AG04449 (cell line): ENCODE measurements around the gene DPF1.

Experiments used
- CTCF ChIA-PET: fragments of 350-600 bp; formaldehyde crosslinking; extraction: SDS; loops from one replicate; lab custom pipeline; 2021; ENCODE audit warnings: antibody characterized with exemption; lab: Yijun Ruan, JAX
- POLR2A ChIA-PET: fragments of 400-600, 350-600 bp; formaldehyde crosslinking; extraction: SDS; loops from one replicate; lab custom pipeline; 2020; ENCODE audit warnings: antibody characterized with exemption, inconsistent platforms; lab: Yijun Ruan, JAX
- DNase-seq: peaks from one replicate; pipeline ENCODE4 v3.0.0-alpha.2; 2010; ENCODE audit warnings: low read depth, low spot score
- H3K4me3 ChIP-seq: 2 replicates; pipeline ENCODE4 v1.5.1; 2011; ENCODE audit warnings: low read depth, mild to moderate bottlenecking, control low read depth, low read length
- TF ChIP-seq, protein P1 (sequence below): IDR thresholded peaks from one replicate; pipeline ENCODE4 v1.5.1; 2011; ENCODE audit warnings: mild to moderate bottlenecking, moderate library complexity, low read length, control low read depth, inconsistent platforms; ENCODE audit not compliant: insufficient read depth; ENCODE audit errors: missing control alignments

Gene DPF1

DNA sequence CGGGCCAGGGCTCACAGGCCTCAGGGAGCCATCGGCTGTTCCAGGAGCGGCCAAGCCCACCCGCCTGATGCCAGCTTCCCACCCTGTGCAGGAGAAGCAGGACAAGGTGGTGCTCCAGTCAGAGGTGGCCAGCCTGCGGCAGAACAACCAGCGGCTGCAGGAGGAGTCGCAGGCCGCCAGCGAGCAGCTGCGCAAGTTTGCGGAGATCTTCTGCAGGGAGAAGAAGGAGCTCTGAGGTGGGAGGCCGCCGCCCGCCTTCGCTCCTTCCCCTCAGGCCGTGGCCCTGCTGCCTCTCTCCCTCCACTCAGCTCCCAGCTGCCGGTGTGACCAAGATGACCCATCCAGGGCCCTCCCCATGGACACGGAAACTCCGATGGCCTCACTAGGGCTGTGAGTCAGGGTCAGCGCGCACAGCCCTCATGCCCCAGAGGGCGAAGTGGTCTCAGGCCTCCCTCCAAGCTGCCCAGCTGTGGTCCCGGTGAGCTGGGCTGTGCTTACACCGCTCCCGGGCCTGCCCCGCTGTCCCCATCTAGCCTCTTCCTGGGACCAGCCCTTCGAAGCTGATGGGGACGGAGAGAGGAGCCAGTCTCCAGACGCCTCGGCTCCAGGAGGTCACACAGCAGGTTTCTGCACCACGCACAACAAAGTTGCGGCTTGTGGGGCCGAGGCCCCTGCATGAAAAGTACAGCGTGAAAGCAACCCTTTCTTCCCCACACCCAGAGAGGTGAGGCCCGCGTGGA lies 17.8 kb downstream of the DPF1 start:
- no peak for DNase-seq
- POLR2A ChIA-PET: no interaction called here
- TF ChIP-seq, protein P1, sequence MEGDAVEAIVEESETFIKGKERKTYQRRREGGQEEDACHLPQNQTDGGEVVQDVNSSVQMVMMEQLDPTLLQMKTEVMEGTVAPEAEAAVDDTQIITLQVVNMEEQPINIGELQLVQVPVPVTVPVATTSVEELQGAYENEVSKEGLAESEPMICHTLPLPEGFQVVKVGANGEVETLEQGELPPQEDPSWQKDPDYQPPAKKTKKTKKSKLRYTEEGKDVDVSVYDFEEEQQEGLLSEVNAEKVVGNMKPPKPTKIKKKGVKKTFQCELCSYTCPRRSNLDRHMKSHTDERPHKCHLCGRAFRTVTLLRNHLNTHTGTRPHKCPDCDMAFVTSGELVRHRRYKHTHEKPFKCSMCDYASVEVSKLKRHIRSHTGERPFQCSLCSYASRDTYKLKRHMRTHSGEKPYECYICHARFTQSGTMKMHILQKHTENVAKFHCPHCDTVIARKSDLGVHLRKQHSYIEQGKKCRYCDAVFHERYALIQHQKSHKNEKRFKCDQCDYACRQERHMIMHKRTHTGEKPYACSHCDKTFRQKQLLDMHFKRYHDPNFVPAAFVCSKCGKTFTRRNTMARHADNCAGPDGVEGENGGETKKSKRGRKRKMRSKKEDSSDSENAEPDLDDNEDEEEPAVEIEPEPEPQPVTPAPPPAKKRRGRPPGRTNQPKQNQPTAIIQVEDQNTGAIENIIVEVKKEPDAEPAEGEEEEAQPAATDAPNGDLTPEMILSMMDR: no peak
- CTCF ChIA-PET: interaction anchor here (1.4 to 2.0 kb wide), 2 partner anchors 12 to 19 kb away, joined by 3 to 6 read pairs; no protein-coding TSS in a partner anchor
- H3K4me3 ChIP-seq: no peak overlapping the region

GRCh38 chr19:38204728-38205127 lies 19.3 kb downstream of the DPF1 start:
- ChIA-PET CTCF (interaction anchor here (2.0 kb wide), 1 partner anchor 21 kb away, joined by 6 read pairs; no protein-coding TSS in a partner anchor), POLR2A (no interaction called here)
- no peak for DNase-seq
- H3K4me3 ChIP-seq: no peak overlapping the region
- TF ChIP-seq, protein P1: no peak

DNA sequence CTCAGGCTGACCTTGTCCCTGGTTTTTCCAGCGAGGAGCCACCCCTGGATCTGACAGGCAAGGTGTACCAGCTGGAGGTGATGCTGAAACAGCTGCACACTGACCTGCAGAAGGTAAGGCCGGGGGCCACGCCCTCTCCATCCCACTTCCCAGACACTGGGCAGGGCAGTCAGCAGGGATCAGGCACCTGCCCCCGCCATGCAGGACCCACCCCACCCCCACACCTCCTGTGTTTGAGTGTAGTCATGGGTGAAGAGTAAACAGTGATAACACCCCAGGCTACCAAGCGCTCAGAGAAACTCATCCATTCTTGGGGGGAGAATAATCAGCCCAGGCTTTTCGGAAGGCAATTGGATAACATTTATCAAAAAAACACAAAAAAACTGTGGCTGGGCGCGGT lies 19.9 kb downstream of the DPF1 start:
- no peak for DNase-seq
- TF ChIP-seq, protein P1: no peak
- CTCF ChIA-PET: interaction anchor here (1.8 kb wide), 1 partner anchor 302 kb away, joined by 4 read pairs; no protein-coding TSS in a partner anchor
- POLR2A ChIA-PET: no interaction called here
- H3K4me3 ChIP-seq: no peak overlapping the region

DNA sequence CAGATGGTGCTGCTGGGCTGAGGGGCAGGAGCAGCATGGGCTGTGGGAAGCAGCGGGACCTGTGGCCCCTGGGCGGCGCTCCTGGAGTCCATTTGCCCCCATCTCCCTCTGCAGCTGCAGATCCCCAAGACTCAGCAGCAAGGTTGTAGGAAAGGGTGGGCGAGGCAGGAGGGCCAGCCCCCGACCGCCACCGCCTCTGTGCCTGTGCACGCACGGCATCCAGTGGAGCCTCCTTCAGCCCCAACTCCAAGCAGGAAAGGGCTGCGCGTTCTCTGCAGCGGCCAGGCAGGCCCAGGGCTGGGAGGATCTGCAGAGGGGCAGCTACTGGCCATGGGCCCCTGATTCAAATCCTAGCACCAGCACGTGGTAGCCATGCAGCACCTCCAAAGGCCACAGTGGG lies 20.8 kb downstream of the DPF1 start:
- CTCF ChIA-PET: interaction anchor here (1.8 kb wide), 1 partner anchor 301 kb away, joined by 4 read pairs; no protein-coding TSS in a partner anchor
- H3K4me3 ChIP-seq: no peak overlapping the region
- TF ChIP-seq, protein P1: no peak
- DNase-seq: no peak
- POLR2A ChIA-PET: no interaction called here

DNA sequence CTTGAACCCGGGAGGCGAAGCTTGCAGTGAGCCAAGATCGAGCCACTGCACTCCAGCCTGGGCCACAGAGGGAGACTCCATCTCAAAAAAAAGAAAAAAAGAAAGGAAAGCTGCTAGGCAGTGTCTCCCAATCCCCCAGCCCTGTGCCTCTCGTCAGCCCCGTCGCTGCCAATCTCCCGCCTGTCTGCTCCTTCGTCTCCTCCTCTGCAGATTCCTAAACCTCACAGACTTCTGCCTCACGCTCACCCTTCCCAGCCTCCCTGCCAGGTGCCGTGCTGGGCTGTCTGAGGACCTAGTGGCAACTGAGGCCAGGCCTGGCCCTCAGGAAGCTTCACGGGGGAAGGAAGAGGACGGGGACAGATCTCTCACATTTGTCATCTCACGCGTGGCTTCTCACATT lies 21.5 kb downstream of the DPF1 start:
- CTCF ChIA-PET: interaction anchor here (1.8 kb wide), 1 partner anchor 300 kb away, joined by 4 read pairs; no protein-coding TSS in a partner anchor

GRCh38 chr19:38201731-38202130 lies 22.3 kb downstream of the DPF1 start:
- CTCF ChIA-PET: no interaction called here
- TF ChIP-seq, protein P1: no peak
- H3K4me3 ChIP-seq: no peak overlapping the region
- POLR2A ChIA-PET: no interaction called here
- DNase-seq: no peak

More for the DNA sequence above, 21.5 kb downstream of the DPF1 start:
- POLR2A ChIA-PET: no interaction called here
- DNase-seq: no peak
- no peak overlapping the region for H3K4me3 ChIP-seq
- TF ChIP-seq, protein P1: no peak
